Muscle layer of duodenum (tissue), 2 donors: Measurements from ENCODE around the gene REEP1.

Source experiments
- H3K27ac ChIP-seq: one replicate; pipeline ENCODE4 v1.7.0; 2013; ENCODE audit warnings: mild to moderate bottlenecking, low read length
- H3K27me3 ChIP-seq: one replicate; pipeline ENCODE4 v1.7.0; 2013; ENCODE audit warnings: low read depth, mild to moderate bottlenecking, control low read depth, low read length
- H3K36me3 ChIP-seq, 2 donors: one replicate each; pipeline ENCODE4 v1.7.0; 2013; ENCODE audit warnings: low read length in 2 of 2, control low read depth in 1 of 2, mild to moderate bottlenecking in 1 of 2; ENCODE audit not compliant: insufficient read depth in 2 of 2, control insufficient read depth in 1 of 2
- H3K4me1 ChIP-seq, 2 donors: one replicate each; pipeline ENCODE4 v1.7.0; 2013; ENCODE audit warnings: low read length in 2 of 2, mild to moderate bottlenecking in 2 of 2, control low read depth in 1 of 2, moderate library complexity in 1 of 2; ENCODE audit not compliant: insufficient read depth in 2 of 2, control insufficient read depth in 1 of 2
- H3K4me3 ChIP-seq, 2 donors: one replicate each; pipeline ENCODE4 v1.7.0; 2013; ENCODE audit warnings: low read length in 2 of 2, low read depth in 1 of 2, mild to moderate bottlenecking in 1 of 2
- H3K9me3 ChIP-seq, 2 donors: one replicate each; pipeline ENCODE4 v1.7.0; 2013; ENCODE audit warnings: low read length in 2 of 2, control low read depth in 1 of 2, mild to moderate bottlenecking in 1 of 2; ENCODE audit not compliant: control insufficient read depth in 1 of 2
- donor health status: healthy.

Gene REEP1

GRCh38 chr2:86304416-86304815 lies 33.0 kb downstream of the REEP1 start:
- Histone ChIP-seq H3K27ac (no peak overlapping the region), H3K36me3 (no peaks in the 10 kb centered on the region), H3K4me3 (no peak overlapping the region), H3K27me3 (no peaks in the 10 kb centered on the region), H3K4me1 (peaks cover 3 to 36% of the 10 kb centered on the region in 2 donors), H3K9me3 (no peaks in the 10 kb centered on the region)

GRCh38 chr2:86302320-86302719 lies 35.1 kb downstream of the REEP1 start:
- Histone ChIP-seq H3K27me3 (no peaks in the 10 kb centered on the region), H3K36me3 (no peaks in the 10 kb centered on the region), H3K27ac (no peak overlapping the region), H3K4me3 (no peak overlapping the region), H3K4me1 (peaks cover 9 to 57% of the 10 kb centered on the region in 2 donors), H3K9me3 (no peaks in the 10 kb centered on the region)

GRCh38 chr2:86301711-86302202 lies 35.7 kb downstream of the REEP1 start:
- Histone ChIP-seq H3K4me3 (no peak overlapping the region), H3K27ac (no peak overlapping the region), H3K27me3 (no peaks in the 10 kb centered on the region), H3K36me3 (no peaks in the 10 kb centered on the region), H3K9me3 (no peaks in the 10 kb centered on the region), H3K4me1 (peaks cover 9 to 62% of the 10 kb centered on the region in 2 donors)

- H3K27ac ChIP-seq = no peak overlapping the region
Measured at GRCh38 chr2:86301009-86301408, 36.4 kb downstream of the REEP1 start.

GRCh38 chr2:86300496-86300895 lies 36.9 kb downstream of the REEP1 start:
- Histone ChIP-seq H3K4me3 (no peak overlapping the region), H3K27ac (no peak overlapping the region), H3K27me3 (no peaks in the 10 kb centered on the region), H3K36me3 (no peaks in the 10 kb centered on the region), H3K9me3 (no peaks in the 10 kb centered on the region), H3K4me1 (peaks cover 9 to 54% of the 10 kb centered on the region in 2 donors)

More at GRCh38 chr2:86301009-86301408, 36.4 kb downstream of the REEP1 start:
- H3K27me3 ChIP-seq = no peaks in the 10 kb centered on the region
- H3K4me1 ChIP-seq = peaks cover 9 to 59% of the 10 kb centered on the region in 2 donors
- H3K36me3 ChIP-seq = no peaks in the 10 kb centered on the region
- no peak overlapping the region for H3K4me3 ChIP-seq
- H3K9me3 ChIP-seq = no peaks in the 10 kb centered on the region

GRCh38 chr2:86298411-86299390 lies 38.7 kb downstream of the REEP1 start:
- Histone ChIP-seq H3K36me3 (no peaks in the 10 kb centered on the region), H3K4me1 (peaks cover 9 to 51% of the 10 kb centered on the region in 2 donors), H3K27me3 (no peaks in the 10 kb centered on the region), H3K27ac (peak overlapping the region; percentile 13), H3K9me3 (no peaks in the 10 kb centered on the region), H3K4me3 (no peak overlapping the region)

- H3K4me3 ChIP-seq = no peak overlapping the region
- peak overlapping the region; percentile 13 for H3K27ac ChIP-seq
- H3K4me1 ChIP-seq = peaks cover 9 to 52% of the 10 kb centered on the region in 2 donors
- no peaks in the 10 kb centered on the region for H3K27me3 ChIP-seq
- H3K36me3 ChIP-seq = no peaks in the 10 kb centered on the region
- no peaks in the 10 kb centered on the region for H3K9me3 ChIP-seq
Measured at GRCh38 chr2:86297382-86298147, 39.9 kb downstream of the REEP1 start.

- Histone ChIP-seq H3K36me3 (no peaks in the 10 kb centered on the region), H3K4me3 (no peak overlapping the region), H3K27me3 (no peaks in the 10 kb centered on the region), H3K9me3 (no peaks in the 10 kb centered on the region), H3K27ac (no peak overlapping the region), H3K4me1 (peaks cover 6 to 45% of the 10 kb centered on the region in 2 donors)
Measured at GRCh38 chr2:86296947-86297346, 40.5 kb downstream of the REEP1 start.

GRCh38 chr2:86295066-86295465 lies 42.4 kb downstream of the REEP1 start:
- H3K27ac ChIP-seq = no peak overlapping the region
- H3K4me1 ChIP-seq = peaks cover 6 to 41% of the 10 kb centered on the region in 2 donors
- H3K4me3 ChIP-seq = no peak overlapping the region
- no peaks in the 10 kb centered on the region for H3K9me3 ChIP-seq
- H3K27me3 ChIP-seq = no peaks in the 10 kb centered on the region
- no peaks in the 10 kb centered on the region for H3K36me3 ChIP-seq

- Histone ChIP-seq H3K36me3 (no peaks in the 10 kb centered on the region), H3K9me3 (no peaks in the 10 kb centered on the region), H3K4me3 (no peak overlapping the region), H3K4me1 (peaks cover 0 to 32% of the 10 kb centered on the region in 2 donors), H3K27ac (no peak overlapping the region), H3K27me3 (no peaks in the 10 kb centered on the region)
Measured at GRCh38 chr2:86293612-86294011, 43.8 kb downstream of the REEP1 start.
